Raji (cell line): Measurements from ENCODE around the gene NT5DC4.

Experiments used
- POLR2A ChIP-seq: IDR thresholded peaks from 2 replicates; pipeline ENCODE4 v1.6.1; 2011; ENCODE audit warnings: low read depth, low read length, control low read depth; ENCODE audit not compliant: insufficient read depth

The NT5DC4 gene

GRCh38 chr2:112774536-112775285 lies 53.9 kb downstream of the NT5DC4 start:
- TF ChIP-seq POLR2A = no peak

- no peak for TF ChIP-seq POLR2A
Measured at GRCh38 chr2:112776113-112776512, 55.3 kb downstream of the NT5DC4 start.

- TF ChIP-seq POLR2A = no peak
Measured at GRCh38 chr2:112777036-112777435, 56.2 kb downstream of the NT5DC4 start.

- TF ChIP-seq POLR2A = no peak
Measured at GRCh38 chr2:112779598-112779997, 58.8 kb downstream of the NT5DC4 start.

GRCh38 chr2:112782234-112782799 lies 61.5 kb downstream of the NT5DC4 start:
- TF ChIP-seq POLR2A = no peak

- TF ChIP-seq POLR2A = no peak
Measured at GRCh38 chr2:112783187-112783714, 62.4 kb downstream of the NT5DC4 start.

GRCh38 chr2:112784199-112785189 lies 63.7 kb downstream of the NT5DC4 start, which contains the start of gene IL1A:
Gene IL1A (minus strand): TSS chr2:112784493. CDS start chr2:112783770, 723 bp downstream.
- TF ChIP-seq POLR2A = no peak

GRCh38 chr2:112787294-112787693 lies 66.5 kb downstream of the NT5DC4 start:
- TF ChIP-seq POLR2A = no peak

GRCh38 chr2:112787729-112788393 lies 67.0 kb downstream of the NT5DC4 start:
- TF ChIP-seq POLR2A = no peak

- TF ChIP-seq POLR2A = no peak
Measured at GRCh38 chr2:112788653-112789052, 67.8 kb downstream of the NT5DC4 start.
